Psoas muscle (tissue), 8 donors: ENCODE results near the gene MCM7. TPM values are rescaled to one million over a fixed set of nuclear protein-coding genes. Genes with fewer than 3 reads are reported as not detected.
"Not testable (repeated sequence)": the region's sequence is repeated elsewhere in the genome, so short reads cannot be mapped to it uniquely, and the experiment has no call there.

ENCODE experiments used
- ATAC-seq, 4 donors: fragments of 200-7000 bp; cut with Tn5 transposase; one replicate each; pipeline ENCODE4 v1.9.1; 2020; ENCODE audit warnings: moderate library complexity in 3 of 4, mild to moderate bottlenecking in 2 of 4
- DNase-seq, 2 donors: peaks; one replicate each; pipeline ENCODE4 v3.0.0-alpha.2; 2020
- H3K27ac ChIP-seq: fragments of 200-600 bp; one replicate; pipeline ENCODE4 v1.8.0; 2022
- H3K27me3 ChIP-seq, 3 donors: fragments of 200-600 bp in 1 of 3; one replicate each; pipeline versions ENCODE4 v1.6.1 to v1.8.0; 2013 to 2022; ENCODE audit warnings: low read length in 2 of 3, mild to moderate bottlenecking in 2 of 3, moderate library complexity in 1 of 3; ENCODE audit not compliant: insufficient read depth in 3 of 3
- H3K36me3 ChIP-seq, 2 donors: fragments of 200-600 bp in 1 of 2; one replicate each; pipeline versions ENCODE4 v1.6.1 to v1.8.0; 2013 to 2022; ENCODE audit warnings: low read depth in 1 of 2, mild to moderate bottlenecking in 1 of 2, moderate library complexity in 1 of 2; ENCODE audit not compliant: insufficient read depth in 1 of 2
- H3K4me1 ChIP-seq: fragments of 200-600 bp; one replicate; pipeline ENCODE4 v1.8.0; 2022
- H3K4me3 ChIP-seq: fragments of 200-600 bp; one replicate; pipeline ENCODE4 v1.8.0; 2022; ENCODE audit warnings: mild to moderate bottlenecking
- H3K9me3 ChIP-seq: fragments of 200-600 bp; one replicate; pipeline ENCODE4 v1.8.0; 2022
- CTCF ChIP-seq: fragments of 200-600 bp; IDR thresholded peaks from one replicate; pipeline ENCODE4 v1.8.0; 2022; ENCODE audit warnings: antibody characterized with exemption
- WGBS, 3 donors: extraction: QIAGEN DNeasy Blood & Tissue Kit; methylation state at CpG; one replicate each; pipeline versions ENCODE4 v1.1.6 to v1.1.7; 2013; 5-methylcytosine and 5-hydroxymethylcytosine counted together
- intact Hi-C, 2 donors: fragments of 100-400 bp; cut with DNase I; formaldehyde crosslinking; loops; one replicate each; pipeline versions ENCODE4 v1.11.0 to v1.14.2; 2022
- long read RNA-seq, 2 donors: library from polyadenylated mRNA; unstranded; transcript quantifications; one replicate each; pipeline ENCODE4 v2.0.0, GENCODE V29; 2021
- polyA plus RNA-seq, 3 donors: library from polyadenylated mRNA; stranded (reverse); fragments of 200-250 nt; gene quantifications; one replicate each; pipeline ENCODE4 v1.2.3, GENCODE V29; 2013
- total RNA-seq, 4 donors: library from RNA; stranded (reverse); fragmentation: NEBNext Ultra II Directional in 2 of 4; extraction: Animal tissue kit (Norgen Biotek cat#: 25700) in 2 of 4; gene quantifications; one replicate each; pipeline versions ENCODE4 v1.2.1 to v1.2.4, GENCODE V29; 2021 to 2023
- donor health status: healthy with polysubstance abuse.
- donor health status: DM: no; HTN: no; CAD: no; lungs with moderate emphysema.
- donor health status: Bipolar disorder and iron deficiency.
- donor health status: healthy.
- donor health status: DM: yes; HTN: yes; CAD: no.
- donor health status: DM: no; HTN: no; CAD: no.
- donor health status: DM: no; HTN: no; CAD: no.
- donor health status: DM: yes; HTN: yes; CAD: no.

Gene MCM7
- total RNA-seq: 10 to 100 TPM; 24.6 to 34.0 (median 30.6) TPM
- 10 to 100 TPM; 33.3 to 40.6 (median 33.8) TPM for polyA plus RNA-seq
- long read RNA-seq, donor 1, transcript MCM7-201 (15 exons, 2,957 nt): major isoform, 16 of 28 reads
- long read RNA-seq, donor 1, partial matches to known transcripts: 8 of 28 reads
- long read RNA-seq, donor 1, other reads (novel, unspliced or antisense): 4 of 28 reads
- long read RNA-seq, donor 2, transcript MCM7-201 (15 exons, 2,957 nt): major isoform, 37 of 53 reads
- long read RNA-seq, donor 2, partial matches to known transcripts: 12 of 53 reads
- long read RNA-seq, donor 2, other reads (novel, unspliced or antisense): 4 of 53 reads

DNA sequence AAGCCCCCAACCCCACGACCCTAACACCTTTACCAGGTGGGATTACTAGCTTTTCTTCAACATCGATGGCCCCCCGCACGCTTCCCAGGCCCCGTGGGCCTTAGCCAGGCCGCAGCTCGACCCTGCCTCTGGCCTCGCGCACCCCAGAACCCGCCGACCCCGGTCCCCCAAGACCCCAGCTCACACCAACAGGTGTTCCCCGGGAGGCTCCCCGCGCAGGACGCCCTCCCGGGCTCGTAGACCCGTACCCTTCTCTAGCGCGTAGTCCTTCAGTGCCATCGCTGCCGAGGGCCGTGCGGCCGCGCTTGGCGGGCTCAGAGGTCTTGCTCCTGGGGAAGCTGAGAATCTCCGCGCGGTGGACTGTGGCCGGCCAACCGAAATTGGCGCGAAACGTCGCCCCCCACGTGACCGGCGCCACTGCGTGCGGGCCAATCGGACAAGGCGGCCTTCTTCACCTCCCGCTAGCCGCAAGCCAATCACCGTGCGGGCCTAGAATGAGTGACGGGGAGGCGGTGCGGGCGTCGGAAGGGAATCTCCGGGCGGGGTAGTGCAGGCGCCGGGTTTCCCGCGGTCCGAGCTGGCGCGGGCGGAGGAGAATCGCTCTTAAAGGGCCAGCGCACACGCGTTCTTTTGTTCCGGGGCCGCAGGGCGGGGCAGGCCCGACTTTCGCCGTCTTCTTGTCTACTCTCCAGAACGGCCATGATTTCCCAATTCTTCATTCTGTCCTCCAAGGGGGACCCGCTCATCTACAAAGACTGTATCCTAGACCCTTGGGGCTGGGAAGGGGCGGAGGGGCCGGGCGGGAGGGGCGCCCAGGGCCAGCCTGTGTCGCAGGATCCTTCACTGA, at the start of gene MCM7, which contains the start of gene AP4M1:
MCM7 (minus strand) TSS at position 382 of the 847 bp plus-strand sequence; CDS start at position 279, 103 bp downstream.
AP4M1 (plus strand) TSS at position 628 of the 847 bp plus-strand sequence; CDS start at position 700, 72 bp downstream.
- Histone ChIP-seq H3K36me3 (peaks cover 9 to 67% of the 10 kb centered on the region in 2 donors), H3K9me3 (no peaks in the 10 kb centered on the region), H3K4me3 (peak within 1 kb of the TSS; percentile 77), H3K27me3 (no peaks in the 10 kb centered on the region), H3K27ac (peak within 1 kb of the TSS; percentile 90), H3K4me1 (peaks cover 18% of the 10 kb centered on the region)
- ATAC-seq (peak; percentile 94 to 95 (median 95)), DNase-seq (peak; percentile 99 to 100)
- TF ChIP-seq CTCF: no peak
- intact Hi-C loops: loop anchor here in 1 of 2 donors (1.0 to 2.0 kb wide), 2 partner anchors 18 to 52 kb away; partner anchors contain the start of genes CNPY4, TAF6 and ZSCAN21
- WGBS, 3 donors: 0 to 1% (median 1%) methylated on average over 74 to 80 of the region's 80 CpGs

DNA sequence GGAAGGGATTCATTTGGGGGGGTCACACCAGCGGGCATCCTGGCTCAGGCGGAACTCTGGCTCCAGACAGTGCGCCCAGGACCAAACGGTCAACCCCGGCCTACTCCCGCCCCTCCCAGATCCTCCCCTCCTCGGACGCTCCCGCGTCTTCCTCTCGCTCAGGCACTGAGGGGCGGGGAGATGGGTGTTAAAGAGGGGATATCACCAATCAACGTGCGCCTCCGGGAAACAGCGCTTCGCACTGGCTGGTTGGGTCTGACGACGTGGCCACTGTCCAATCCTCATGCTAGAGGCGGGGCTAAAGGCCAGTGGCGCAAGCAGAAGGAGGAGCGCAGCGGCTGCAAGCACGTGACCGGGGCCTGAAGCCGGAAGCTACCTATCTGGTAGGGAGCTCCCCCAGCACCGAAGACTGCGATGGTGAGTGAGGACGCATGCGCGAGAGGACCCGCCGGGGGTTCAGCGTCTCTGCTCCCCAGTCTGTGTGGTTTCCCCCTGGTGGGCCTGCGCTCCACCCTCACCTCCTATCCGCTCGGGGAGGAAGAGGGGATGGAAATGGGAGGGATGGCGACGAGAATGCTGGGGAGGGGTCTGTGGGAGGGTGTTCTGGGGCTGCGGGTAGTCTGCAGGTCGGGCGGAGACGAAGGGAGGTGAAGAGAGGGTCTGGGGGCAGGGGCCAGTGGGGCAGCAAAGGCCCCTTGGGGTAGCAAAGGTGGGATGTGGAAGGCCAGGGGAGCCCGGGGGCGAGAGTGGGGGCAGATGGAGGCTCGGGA, 47.5 kb upstream of the MCM7 start, which contains the start of gene LAMTOR4:
LAMTOR4 (plus strand) TSS at position 360 of the 770 bp plus-strand sequence; CDS start at position 415, 55 bp downstream.
- TF ChIP-seq CTCF: peak; percentile 6
- Histone ChIP-seq H3K27me3 (no peaks in the 10 kb centered on the region), H3K9me3 (no peaks in the 10 kb centered on the region), H3K4me3 (peak within 1 kb of the TSS; percentile 73), H3K4me1 (peaks cover 15% of the 10 kb centered on the region), H3K27ac (peak within 1 kb of the TSS; percentile 84), H3K36me3 (peaks cover 4 to 22% of the 10 kb centered on the region in 2 donors)
- intact Hi-C loops: no loop called here
- WGBS, 3 donors: 0 to 1% (median 0%) methylated on average over 42 to 46 of the region's 46 CpGs
- DNase-seq: peak; percentile 98 to 99
- peak; percentile 98 to 99 (median 99) for ATAC-seq

DNA sequence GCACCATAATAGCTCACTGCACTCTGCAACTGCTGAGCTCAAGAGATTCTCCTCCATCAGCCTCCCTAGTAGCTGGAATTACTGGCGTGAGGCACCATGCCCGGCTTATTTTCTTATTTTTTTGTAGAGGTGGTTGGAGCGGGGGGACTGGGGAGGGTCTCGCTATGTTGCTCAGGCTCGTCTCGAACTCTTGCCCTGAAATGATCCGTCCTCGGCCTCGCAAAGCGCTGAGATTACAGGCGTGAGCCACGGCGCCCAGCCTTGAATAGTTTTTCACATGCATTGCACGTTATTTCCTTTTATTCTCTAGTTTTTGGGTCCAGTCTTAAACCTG, 47.0 kb upstream of the MCM7 start:
- TF ChIP-seq CTCF: no peak
- no peak for DNase-seq
- WGBS, 3 donors: 6 to 14% (median 9%) methylated on average over 14 of the region's 14 CpGs
- intact Hi-C loops: no loop called here
- Histone ChIP-seq H3K27ac (peak overlapping the region; percentile 84), H3K4me3 (peak overlapping the region; percentile 73), H3K9me3 (no peaks in the 10 kb centered on the region), H3K27me3 (no peaks in the 10 kb centered on the region), H3K4me1 (peaks cover 15% of the 10 kb centered on the region), H3K36me3 (peaks cover 1 to 16% of the 10 kb centered on the region in 2 donors)
- ATAC-seq: no peak

GRCh38 chr7:100147278-100147677, 46.1 kb upstream of the MCM7 start:
- no peak for TF ChIP-seq CTCF
- no peaks in the 10 kb centered on the region for H3K27me3 ChIP-seq
- H3K27ac ChIP-seq: no peak overlapping the region
- peaks cover 0 to 8% of the 10 kb centered on the region in 2 donors for H3K36me3 ChIP-seq
- peaks cover 15% of the 10 kb centered on the region for H3K4me1 ChIP-seq
- DNase-seq (no peak), ATAC-seq (no peak)
- no peaks in the 10 kb centered on the region for H3K9me3 ChIP-seq
- intact Hi-C loops: no loop called here
- H3K4me3 ChIP-seq: no peak overlapping the region
- 91 to 97% (median 97%) methylated on average over 2 of the region's 2 CpGs for WGBS, 3 donors

DNA sequence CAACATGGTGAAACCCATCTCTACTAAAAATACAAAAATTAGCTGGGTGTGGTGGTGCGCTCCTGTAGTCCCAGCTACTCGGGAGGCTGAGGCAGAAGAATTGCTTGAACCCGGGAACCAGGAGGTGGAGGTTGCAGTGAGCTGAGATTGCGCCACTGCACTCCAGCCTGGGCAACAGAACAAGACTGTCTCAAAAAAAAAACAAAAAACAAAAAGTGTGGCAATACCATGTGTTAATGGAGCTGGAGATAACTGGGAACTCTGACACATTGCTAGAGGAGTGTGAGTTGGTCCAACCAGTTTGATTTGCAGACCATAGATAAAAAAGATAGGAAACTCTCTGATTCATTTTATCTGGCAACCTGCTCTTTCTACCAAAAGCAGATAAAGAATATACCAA, 45.2 kb upstream of the MCM7 start:
- WGBS, 3 donors: 92 to 97% (median 92%) methylated on average over 4 of the region's 4 CpGs

More for the DNA sequence above, 45.2 kb upstream of the MCM7 start:
- H3K9me3 ChIP-seq, DNase-seq, ATAC-seq, H3K27me3 ChIP-seq, H3K36me3 ChIP-seq, intact Hi-C loops, H3K27ac ChIP-seq, H3K4me3 ChIP-seq: not testable (repeated sequence)
- peaks cover 15% of the 10 kb centered on the region for H3K4me1 ChIP-seq
